ENCODE results near the gene KCNQ5. TPM values are rescaled to one million over a fixed set of nuclear protein-coding genes. Genes with fewer than 3 reads are reported as not detected.

Gene KCNQ5
- total and polyA plus RNA-seq, 2 of the 8 experiments (the other 6 are each of a cell fraction or from before 2014, with no cell fraction given) = 0.83 to 1.2 TPM

DNA sequence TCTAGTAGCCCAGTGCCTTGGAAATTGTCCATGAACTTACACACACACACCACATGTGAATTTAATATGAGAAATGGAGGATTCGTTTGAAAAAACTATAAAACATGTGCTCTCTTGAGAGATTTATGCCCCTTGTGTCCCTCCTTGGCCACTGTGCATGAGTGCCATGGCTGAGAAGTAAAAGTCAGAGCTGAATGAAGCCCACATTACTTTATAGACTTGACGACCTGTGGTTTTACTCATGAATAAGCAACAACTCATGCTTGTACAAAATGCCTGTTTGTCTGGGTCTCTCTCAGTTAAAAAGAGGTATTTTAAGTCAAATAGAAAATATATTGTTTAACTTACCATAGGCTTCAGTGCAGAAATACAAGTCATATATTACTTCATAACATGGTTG lies 102.7 kb downstream of the KCNQ5 start:
- H3K9ac ChIP-seq (replicated peaks in 1 of 4; ENCODE audit: extremely low read depth in 1 of 4, low read depth in 3 of 4, low read length in 3 of 4) = no peak overlapping the region
- no peak overlapping the region for H2BK12ac ChIP-seq (ENCODE audit: low read depth, low read length)
- H4K8ac ChIP-seq (ENCODE audit: extremely low read depth, insufficient read depth, low read length) = no peak overlapping the region
- 81% methylated on average over 2 of the region's 2 CpGs; no CpG with 5 or more reads in 1 of the 2 experiments for WGBS, 2 experiments (ENCODE audit: extremely low coverage in 1 of 2, insufficient coverage in 1 of 2, insufficient read length in 1 of 2, insufficient replicate concordance in 2 of 2, low coverage in 1 of 2, low lambda C conversion rate in 2 of 2, missing lambda C conversion rate in 1 of 2)
- H2BK120ac ChIP-seq (replicated peaks; ENCODE audit: low read depth, low read length) = no peak overlapping the region
- H2AK5ac ChIP-seq (ENCODE audit: low read depth, low read length) = no peak overlapping the region
- no peak overlapping the region for H3K4me2 ChIP-seq (ENCODE audit: insufficient read depth in 1 of 2, low read depth in 2 of 2, low read length in 2 of 2)
- no peak overlapping the region for H3K23ac ChIP-seq (ENCODE audit: insufficient read length)
- H3K14ac ChIP-seq (ENCODE audit: insufficient read length) = no peak overlapping the region
- no peak overlapping the region for H3K18ac ChIP-seq (ENCODE audit: extremely low read depth, low read length)
- H4K5ac ChIP-seq (ENCODE audit: insufficient read length, low read depth, low read length) = no peak overlapping the region
- H3K4ac ChIP-seq (replicated peaks; ENCODE audit: insufficient read length, low read depth, low read length) = no peak overlapping the region
- H3K79me1 ChIP-seq (ENCODE audit: low read depth, low read length) = no peaks in the 10 kb centered on the region
- ChIA-PET CTCF (ENCODE audit: partially characterized antibody) (interaction anchor here (0.6 to 1.2 kb wide), 2 partner anchors 21 to 410 kb away, joined by 3 read pairs; no protein-coding TSS in a partner anchor), POLR2A (ENCODE audit: partially characterized antibody) (no interaction called here)
- H3K4me1 ChIP-seq (replicated peaks in 1 of 4; ENCODE audit: control insufficient read depth in 3 of 4, insufficient read depth in 4 of 4, low read length in 3 of 4) = no peaks in the 10 kb centered on the region
- no peak overlapping the region for H3K4me3 ChIP-seq (ENCODE audit: extremely low read depth in 1 of 4, insufficient read depth in 2 of 4, low read depth in 3 of 4, low read length in 4 of 4)
- no peak overlapping the region for H2AFZ ChIP-seq (ENCODE audit: low read length)
- no peak overlapping the region for H2BK15ac ChIP-seq (ENCODE audit: low read length)
- H3K9me3 ChIP-seq (ENCODE audit: insufficient read depth in 2 of 2, low read depth in 1 of 2, low read length in 1 of 2) = no peaks in the 10 kb centered on the region
- FAIRE-seq (no peak), DNase-seq (ENCODE audit: low read depth in 1 of 2, low spot score in 2 of 2) (no peak)
- H3K23me2 ChIP-seq (ENCODE audit: low read depth, low read length) = no peaks in the 10 kb centered on the region
- no peaks in the 10 kb centered on the region for H4K20me1 ChIP-seq (replicated peaks in 1 of 2; ENCODE audit: control insufficient read depth in 1 of 2, insufficient read depth in 2 of 2, low read length in 2 of 2)
- H4K91ac ChIP-seq (replicated peaks; ENCODE audit: insufficient read length, low read length) = no peak overlapping the region
- H3K79me2 ChIP-seq (ENCODE audit: control insufficient read depth in 1 of 2, insufficient read depth in 2 of 2, low read length in 2 of 2) = no peaks in the 10 kb centered on the region
- no peaks in the 10 kb centered on the region for H3K36me3 ChIP-seq (ENCODE audit: control insufficient read depth in 2 of 4, insufficient read depth in 4 of 4, low read length in 3 of 4)
- H2BK20ac ChIP-seq (ENCODE audit: low read length) = no peak overlapping the region
- no peak for TF ChIP-seq RXRA (IDR thresholded peaks at IDR 0.05; ENCODE audit: insufficient read depth, low read depth, low read length)
- no peak for TF ChIP-seq TAF1 (IDR thresholded peaks at IDR 0.05; ENCODE audit: low read depth, low read length)
- TF ChIP-seq SAP30 (IDR thresholded peaks at IDR 0.05; ENCODE audit: insufficient read depth, insufficient replicate concordance, low read length) = no peak
- no peak for TF ChIP-seq POLR2A (IDR thresholded peaks at IDR 0.05; ENCODE audit: control extremely low read depth in 1 of 2, low read depth in 2 of 2, low read length in 2 of 2)
- TF ChIP-seq TBP (IDR thresholded peaks at IDR 0.05; ENCODE audit: low read depth, low read length) = no peak
- TF ChIP-seq, protein P1, sequence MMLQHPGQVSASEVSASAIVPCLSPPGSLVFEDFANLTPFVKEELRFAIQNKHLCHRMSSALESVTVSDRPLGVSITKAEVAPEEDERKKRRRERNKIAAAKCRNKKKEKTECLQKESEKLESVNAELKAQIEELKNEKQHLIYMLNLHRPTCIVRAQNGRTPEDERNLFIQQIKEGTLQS (IDR thresholded peaks at IDR 0.05; ENCODE audit: insufficient read depth, low read depth, low read length) = no peak
- TF ChIP-seq MAFK (IDR thresholded peaks at IDR 0.05; ENCODE audit: low read depth, low read length) = no peak
- H2BK5ac ChIP-seq (ENCODE audit: low read depth, low read length) = no peak overlapping the region
- peaks cover 0 to 1% (median 0%) of the 10 kb centered on the region in 4 experiments; a peak in 1 of 7 replicates for H3K27me3 ChIP-seq (replicated peaks in 1 of 4; ENCODE audit: control insufficient read depth in 3 of 4, extremely low read depth in 1 of 4, insufficient read depth in 3 of 4, low read length in 3 of 4)
- no peak overlapping the region for H3K56ac ChIP-seq (replicated peaks; ENCODE audit: insufficient read length, low read depth, low read length)
- H3K27ac ChIP-seq (ENCODE audit: low read depth, low read length) = no peak overlapping the region

All from H1 (cell line).